Activated CD8-positive, alpha-beta memory T cell treated with anti-CD3 and anti-CD28 coated beads, Interleukin-2, amount 50 U/mL, for 1 hour (primary cell): ENCODE measurements around the gene ATXN7L2.

Experiments used
- DNase-seq: peaks from one replicate; pipeline ENCODE4 v3.0.0-alpha.2; 2020; ENCODE audit errors: extremely low read depth

ATXN7L2 gene

DNA sequence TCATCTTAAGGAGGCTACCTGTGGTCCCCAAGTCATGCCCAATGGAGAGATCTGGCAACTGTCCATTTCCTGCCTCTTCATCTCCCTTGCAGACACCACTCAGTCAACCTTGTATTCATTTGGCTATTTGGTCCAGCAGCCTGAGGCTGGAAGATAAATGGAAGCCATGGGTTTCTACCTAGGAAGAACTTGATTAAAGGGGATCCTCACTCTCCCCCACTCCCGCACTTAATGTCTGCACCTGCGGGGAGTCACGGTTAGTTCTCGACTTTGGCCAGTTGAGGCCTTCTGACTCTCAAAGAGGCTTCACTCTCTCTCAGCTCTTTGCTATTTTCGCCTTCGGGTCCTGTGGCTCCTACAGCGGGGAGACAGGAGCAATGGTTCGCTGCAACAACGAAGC is 8.4 kb upstream of the ATXN7L2 start:
- no peak for DNase-seq

DNA sequence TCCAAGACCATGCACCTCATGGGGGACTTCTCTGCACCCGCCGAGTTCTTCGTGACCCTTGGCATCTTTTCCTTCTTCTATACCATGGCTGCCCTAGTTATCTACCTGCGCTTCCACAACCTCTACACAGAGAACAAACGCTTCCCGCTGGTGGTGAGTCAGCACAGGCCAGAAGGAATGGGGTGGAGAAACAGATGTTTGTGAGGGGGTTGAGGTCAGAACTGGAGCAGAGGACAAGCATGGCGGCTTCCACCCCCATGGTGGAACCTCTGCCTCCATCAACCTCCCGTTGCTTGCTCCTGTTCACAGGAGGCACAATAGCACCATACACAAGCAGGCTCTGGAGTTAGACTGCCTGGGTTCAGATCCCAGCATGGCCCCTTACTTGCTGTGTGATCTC is 6.9 kb upstream of the ATXN7L2 start:
- DNase-seq, result no peak

GRCh38 chr1:109477821-109478220 is 5.9 kb upstream of the ATXN7L2 start:
- DNase-seq, result no peak

- DNase-seq, result no peak
Measured at GRCh38 chr1:109478806-109479205, 4.9 kb upstream of the ATXN7L2 start.

GRCh38 chr1:109479311-109479710 is 4.4 kb upstream of the ATXN7L2 start:
- DNase-seq, result no peak

GRCh38 chr1:109479901-109480300 is 3.8 kb upstream of the ATXN7L2 start:
- no peak for DNase-seq

GRCh38 chr1:109481646-109482045 is 2.1 kb upstream of the ATXN7L2 start:
- no peak for DNase-seq

- DNase-seq, result no peak
Measured at GRCh38 chr1:109482242-109482641, 1.5 kb upstream of the ATXN7L2 start.

DNA sequence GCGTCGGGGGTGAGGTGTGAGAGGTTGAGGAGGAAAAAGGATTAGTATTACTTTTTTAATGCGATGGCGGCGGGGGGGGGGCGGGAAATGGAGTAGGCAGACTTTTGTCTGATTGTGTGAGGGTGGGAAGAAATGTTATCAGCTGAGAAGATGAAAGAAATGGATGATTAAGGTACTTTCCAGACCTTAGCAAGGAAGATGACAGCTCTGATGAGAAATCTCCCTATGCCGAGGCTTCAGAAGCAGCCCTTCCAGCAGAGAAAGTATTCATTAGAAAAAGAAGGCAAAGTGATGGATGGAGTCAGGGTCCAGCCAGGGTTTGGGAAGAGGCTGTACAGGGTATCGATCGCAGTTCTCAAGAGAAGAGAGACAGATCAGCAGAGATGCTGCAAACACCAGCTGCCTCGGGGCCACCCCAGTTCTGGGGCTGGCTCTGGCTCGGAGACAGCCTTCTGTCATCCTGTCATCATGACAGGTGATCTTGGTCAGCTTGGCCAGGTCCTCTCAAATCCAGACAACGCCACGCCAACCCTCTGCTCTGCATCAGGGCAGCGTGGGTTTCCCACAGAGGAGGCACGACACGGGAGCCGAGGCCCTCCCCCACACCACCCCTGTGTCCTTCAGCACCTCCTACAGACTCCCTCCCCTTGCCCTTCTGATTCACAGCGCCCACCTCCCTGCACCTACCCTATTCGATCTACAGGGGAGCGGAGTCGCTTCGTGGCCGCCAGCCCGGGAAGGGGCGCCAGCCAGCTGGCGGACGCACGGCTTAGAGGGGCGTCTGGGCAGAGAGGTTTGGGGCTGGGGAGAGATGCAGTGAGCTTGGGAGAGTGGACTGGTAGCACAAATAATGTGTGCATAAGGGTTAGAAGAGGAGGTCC is 674 bp upstream of the ATXN7L2 start:
- no peak for DNase-seq

DNA sequence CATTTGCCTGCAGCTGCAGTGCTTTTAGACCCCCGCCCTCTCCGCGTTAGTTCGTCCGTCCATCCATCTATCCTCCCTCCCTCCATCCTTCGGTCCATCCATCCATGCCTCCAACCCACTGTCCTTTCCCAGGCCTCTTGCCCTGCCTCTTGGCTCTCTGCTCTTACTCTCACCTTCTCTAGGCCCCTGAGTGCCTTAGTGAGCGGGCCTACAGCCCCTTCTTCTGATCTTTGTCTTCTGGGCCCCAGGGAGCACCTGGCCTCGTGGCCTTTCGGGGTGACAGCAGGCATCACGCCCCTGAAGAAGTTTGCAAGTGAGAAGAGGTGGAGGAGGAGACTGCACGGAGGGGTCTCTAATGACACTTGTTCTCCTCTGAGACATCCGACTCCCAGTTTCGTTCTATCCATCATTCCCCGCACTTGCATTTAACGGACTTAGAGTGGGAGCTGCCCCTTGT is 842 bp downstream of the ATXN7L2 start:
- no peak for DNase-seq

DNA sequence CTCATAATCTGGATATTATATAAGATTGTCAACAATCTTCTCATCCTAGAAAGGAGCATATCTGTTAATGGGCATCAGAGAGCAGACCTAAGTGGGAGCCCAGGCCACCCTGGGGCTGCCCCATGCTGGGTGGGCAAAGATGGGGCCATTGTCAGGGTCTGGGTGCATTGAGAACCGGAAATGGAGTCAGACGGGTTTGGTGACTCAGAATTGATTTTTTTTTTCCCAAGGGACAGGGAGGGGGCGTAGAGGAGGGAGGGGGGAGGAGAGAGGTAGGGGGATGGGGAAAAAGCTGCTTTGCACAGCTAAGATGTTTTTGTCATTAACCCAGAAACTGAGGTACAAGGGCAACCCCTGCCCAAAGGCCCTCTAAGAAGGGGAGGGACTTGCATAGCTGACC is 1.3 kb downstream of the ATXN7L2 start:
- no peak for DNase-seq

- no peak for DNase-seq
Measured at GRCh38 chr1:109487261-109487660, 3.6 kb downstream of the ATXN7L2 start.

DNA sequence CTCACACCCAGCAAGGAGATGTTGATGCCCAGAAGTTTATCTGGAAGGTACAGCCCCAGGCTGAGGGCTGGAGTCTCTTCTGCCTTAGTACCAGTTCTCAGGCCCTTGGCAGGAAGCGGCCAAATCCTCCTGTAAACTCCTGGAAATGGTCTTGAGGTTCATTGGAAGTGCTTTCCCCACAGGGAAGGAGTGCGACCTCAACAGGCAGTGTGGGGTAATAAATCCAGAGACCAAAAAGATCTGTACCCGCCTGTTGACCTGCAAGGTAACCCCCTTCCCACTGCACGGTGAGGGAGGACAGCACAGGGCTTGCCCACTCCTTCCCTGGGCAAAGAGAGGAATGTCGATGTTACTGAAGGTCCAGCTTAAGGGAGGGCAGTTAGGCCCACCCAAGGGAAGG is 4.5 kb downstream of the ATXN7L2 start:
- DNase-seq, result no peak

GRCh38 chr1:109488696-109489095 is 5.0 kb downstream of the ATXN7L2 start:
- DNase-seq, result no peak

DNA sequence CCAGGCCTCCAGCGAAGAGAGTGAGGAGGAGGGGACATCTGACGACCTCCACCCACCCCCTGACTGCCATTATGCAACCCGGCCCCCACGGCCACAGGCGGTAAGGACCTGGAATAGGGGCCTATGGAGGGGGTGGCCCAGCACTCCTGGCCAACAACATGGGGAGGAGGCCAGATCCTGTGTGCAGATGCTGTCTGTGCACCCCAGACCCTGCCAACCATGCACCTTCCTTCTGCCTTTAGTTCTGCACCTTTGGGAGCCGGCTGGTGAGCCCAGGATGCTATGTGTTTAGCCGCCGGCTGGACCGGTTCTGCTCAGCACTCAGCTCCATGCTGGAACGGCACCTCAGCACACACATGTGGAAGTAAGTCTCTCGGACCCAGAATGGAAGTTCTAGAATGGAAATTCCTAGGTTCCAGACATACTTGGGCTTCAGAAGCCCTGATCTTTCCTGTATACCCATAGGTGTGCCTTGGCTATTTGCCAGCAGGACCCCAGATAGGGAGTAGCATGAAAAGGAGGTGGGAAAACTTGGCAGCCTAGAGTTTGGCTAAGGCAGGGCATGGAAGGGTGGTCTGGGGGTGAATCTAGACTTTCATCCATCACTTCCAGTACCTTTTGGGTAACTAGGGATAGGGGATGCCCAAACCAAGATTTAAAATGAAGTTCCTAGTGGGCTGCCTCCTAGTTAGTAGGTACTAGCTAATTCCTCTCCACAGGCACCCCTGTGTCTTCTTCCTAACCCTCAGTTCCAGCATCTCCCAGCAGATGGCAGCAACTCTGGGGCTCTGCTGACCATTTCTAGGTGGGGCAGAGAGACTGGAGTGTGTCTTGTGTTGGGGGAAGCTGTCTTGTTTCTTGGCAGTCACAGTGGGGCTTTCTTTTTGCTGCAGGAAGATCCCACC is 6.6 kb downstream of the ATXN7L2 start:
- no peak for DNase-seq

- DNase-seq, result no peak
Measured at GRCh38 chr1:109490934-109491302, 7.2 kb downstream of the ATXN7L2 start.

DNA sequence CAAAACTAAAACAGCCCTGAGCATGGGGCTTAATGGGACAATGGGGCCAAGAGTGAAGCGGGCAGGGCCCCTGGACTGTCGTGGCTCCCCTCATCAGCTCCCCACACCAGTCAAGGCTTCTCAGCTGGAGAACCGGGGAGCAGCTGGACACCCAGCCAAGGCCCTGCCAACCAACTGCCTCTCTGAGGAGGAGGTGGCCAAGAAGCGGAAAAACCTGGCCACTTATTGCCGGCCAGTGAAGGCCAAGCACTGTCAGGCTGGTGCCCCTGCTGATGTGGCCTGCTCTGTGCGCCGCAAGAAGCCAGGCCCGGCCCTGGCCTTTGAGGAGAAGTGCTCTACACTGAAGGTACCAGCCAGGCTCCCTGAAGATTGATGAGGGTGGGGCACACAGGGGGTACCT is 7.7 kb downstream of the ATXN7L2 start:
- DNase-seq, result no peak

DNA sequence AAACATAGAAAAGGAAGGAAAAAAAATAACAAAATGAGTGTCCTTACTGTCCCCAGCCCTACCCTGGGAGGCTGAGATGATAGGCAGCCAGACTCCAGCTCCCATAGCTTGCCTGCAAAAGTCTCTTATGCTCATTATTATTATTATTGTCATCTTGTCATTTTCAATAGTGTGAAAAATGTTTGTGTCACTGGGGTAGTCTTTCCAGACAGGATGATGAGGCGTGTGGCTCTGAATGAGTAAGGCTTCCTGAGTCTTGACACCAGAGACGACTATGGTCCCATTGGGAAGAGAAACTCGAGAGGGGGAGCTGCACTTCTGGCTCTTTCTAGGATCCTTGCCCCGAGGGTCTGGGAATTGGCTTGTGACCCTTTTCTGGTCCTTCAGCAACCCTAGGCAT is 9.1 kb downstream of the ATXN7L2 start:
- DNase-seq, result no peak

- DNase-seq, result no peak
Measured at GRCh38 chr1:109493227-109493626, 9.5 kb downstream of the ATXN7L2 start.

GRCh38 chr1:109493805-109494539 is 10.3 kb downstream of the ATXN7L2 start, which contains the start of gene CYB561D1:
TSS of gene CYB561D1 (plus strand) at chr1:109494094. CDS start at chr1:109494140, 46 bp downstream.
- peak; percentile 64 for DNase-seq

DNA sequence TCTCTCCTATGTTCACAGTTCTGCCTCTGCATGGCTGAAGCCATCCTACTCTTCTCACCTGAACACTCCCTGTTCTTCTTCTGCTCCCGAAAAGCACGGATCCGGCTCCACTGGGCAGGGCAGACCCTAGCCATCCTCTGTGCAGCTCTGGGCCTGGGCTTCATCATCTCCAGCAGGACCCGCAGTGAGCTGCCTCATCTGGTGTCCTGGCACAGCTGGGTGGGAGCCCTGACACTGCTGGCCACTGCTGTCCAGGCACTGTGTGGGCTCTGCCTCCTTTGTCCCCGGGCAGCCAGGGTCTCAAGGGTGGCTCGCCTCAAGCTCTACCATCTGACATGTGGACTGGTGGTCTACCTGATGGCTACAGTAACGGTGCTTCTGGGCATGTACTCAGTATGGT is 12.0 kb downstream of the ATXN7L2 start:
- DNase-seq, result no peak
